GM03348 (cell line): Measurements from ENCODE around the gene JHY.

Experiments
- DNase-seq: peaks from one replicate; pipeline ENCODE4 v3.0.0; 2012; ENCODE audit warnings: low spot score

Gene JHY

GRCh38 chr11:122872046-122872445 lies 10.5 kb upstream of the JHY start:
- DNase-seq, result no peak

DNA sequence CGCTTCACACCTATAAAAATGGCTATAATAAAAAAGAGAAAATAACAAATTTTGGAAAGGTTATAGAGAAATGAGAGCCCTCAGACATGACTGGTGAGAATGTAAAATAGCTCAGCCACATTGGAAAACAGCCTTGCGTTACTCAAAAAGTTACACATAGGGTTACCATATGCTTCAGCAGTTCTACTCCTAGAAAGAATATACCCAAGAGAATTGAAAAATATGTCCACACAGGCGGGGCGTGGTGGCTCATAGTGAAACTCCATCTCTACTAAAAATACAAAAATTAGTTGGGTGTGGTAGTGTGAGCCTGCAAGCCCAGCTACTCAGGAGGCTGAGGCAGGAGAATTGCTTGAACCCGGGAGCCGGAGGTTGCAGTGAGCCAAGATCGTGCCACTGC lies 7.6 kb upstream of the JHY start:
- DNase-seq, result no peak

GRCh38 chr11:122877732-122878131 lies 4.8 kb upstream of the JHY start:
- no peak for DNase-seq

GRCh38 chr11:122879785-122880184 lies 2.8 kb upstream of the JHY start:
- DNase-seq, result no peak

DNA sequence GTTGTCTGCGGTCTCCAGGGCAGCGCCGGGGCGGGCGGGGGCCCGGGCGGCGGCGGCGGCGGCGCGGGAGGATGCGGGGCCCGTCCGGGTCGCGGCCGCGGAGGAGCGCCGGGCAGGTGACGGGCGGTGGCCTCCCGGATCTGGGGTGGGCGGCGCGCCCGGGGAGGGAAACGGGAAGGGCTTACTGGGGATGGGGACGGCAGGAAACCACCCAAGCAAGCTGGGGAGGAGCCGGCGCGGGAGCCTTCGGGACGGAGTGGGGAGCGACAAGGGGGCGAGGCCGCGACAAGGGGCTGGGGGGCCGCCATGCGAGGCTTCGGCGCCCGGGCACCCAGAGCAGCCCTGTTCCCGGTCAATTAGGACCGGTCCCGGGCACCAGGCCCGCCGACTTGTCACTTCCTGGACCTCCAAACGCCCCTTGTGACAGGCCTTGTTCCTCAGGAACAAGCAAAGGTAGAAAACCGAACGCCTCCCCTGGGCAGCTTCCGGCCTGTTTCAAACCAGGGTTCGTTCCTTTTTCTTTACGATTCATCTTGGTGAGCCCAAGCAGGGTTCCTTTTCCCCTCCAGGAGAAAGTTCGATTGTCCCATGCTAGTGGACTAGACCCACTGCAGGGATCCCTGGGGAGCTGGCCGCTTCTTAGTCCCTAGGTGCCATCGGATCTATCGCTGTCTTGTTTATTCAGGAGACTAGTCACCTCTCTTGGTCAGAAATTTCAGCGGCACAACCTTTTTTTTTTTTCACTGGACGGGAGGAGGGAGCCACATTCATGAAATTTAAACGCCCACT lies 492 bp downstream of the JHY start:
- no peak for DNase-seq

DNA sequence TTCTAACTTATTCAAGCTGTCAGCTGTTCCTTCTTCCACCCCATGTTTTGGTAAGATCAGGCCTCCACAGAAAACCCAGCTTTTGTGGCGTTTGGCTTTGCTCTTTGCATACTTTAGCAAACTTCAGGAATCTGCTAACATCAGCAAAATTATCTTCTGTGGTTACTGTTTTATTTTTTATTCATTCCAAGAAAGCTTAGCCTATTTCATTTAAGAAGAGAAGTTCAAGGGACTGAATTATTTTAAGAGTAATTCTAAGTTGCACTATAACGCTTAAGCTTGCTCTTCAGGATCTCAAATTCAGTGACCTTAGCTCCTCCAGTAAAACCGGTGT lies 1.1 kb downstream of the JHY start:
- DNase-seq, result peak; percentile 83

GRCh38 chr11:122888162-122888561 lies 5.6 kb downstream of the JHY start:
- no peak for DNase-seq

- no peak for DNase-seq
Measured at GRCh38 chr11:122893131-122893530, 10.6 kb downstream of the JHY start.

GRCh38 chr11:122895563-122895962 lies 13.0 kb downstream of the JHY start:
- DNase-seq, result no peak

DNA sequence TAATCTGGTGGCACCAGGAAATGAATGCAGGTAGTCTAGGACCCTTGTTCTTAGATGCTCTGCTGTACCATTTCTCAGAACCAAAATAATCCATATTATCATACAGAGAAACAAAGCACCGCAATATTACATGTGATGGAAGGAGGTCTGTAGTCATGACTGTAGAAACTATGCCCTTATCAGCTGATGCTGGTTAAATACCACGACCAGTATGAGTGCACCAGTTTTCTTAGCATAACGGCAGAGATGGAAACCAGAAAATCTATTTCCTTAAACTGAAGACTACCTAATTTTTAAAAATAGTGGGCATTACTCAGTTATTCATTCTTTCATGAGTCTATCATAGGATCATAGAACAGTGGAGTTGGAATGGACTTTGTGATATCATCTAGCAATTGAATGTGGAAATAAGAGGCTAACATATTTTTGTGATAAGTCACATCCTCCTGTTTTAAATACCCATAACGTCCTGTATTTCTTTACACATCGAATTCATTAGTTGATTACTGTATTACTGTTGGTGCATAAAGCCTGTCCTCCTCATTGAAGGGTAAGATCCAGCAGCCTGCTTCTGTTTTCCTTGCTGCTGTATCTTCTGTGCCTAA lies 15.1 kb downstream of the JHY start:
- peak; percentile 57 for DNase-seq

- no peak for DNase-seq
Measured at GRCh38 chr11:122898799-122899198, 16.2 kb downstream of the JHY start.

DNA sequence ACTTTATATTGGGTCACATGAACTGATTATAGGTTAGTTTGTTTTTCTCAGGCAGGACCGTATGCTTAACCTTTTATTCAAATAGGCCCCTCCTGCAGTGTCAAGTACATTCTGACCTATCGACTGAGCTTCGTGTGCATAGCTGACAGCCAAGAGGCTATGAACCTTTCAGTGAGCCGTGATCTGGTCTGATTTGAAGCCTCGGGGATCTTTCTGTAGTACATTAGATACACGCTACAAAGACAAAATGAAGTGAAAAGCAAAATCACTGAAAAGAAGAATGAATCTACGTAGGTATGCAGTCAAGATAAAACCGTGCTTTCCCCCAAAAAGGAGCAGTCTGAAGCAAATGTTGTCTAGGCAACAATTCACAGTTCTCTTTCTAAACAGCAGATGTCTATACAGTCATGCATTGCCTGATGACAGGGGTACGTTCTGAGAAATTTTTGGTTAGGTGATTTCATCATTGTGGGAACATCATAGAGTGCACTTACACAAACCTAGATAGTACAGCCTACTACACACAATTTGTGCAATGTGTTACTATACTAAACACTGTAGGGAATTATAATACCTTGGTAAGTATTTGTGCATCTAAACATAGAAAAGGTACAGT lies 18.1 kb downstream of the JHY start:
- no peak for DNase-seq

DNA sequence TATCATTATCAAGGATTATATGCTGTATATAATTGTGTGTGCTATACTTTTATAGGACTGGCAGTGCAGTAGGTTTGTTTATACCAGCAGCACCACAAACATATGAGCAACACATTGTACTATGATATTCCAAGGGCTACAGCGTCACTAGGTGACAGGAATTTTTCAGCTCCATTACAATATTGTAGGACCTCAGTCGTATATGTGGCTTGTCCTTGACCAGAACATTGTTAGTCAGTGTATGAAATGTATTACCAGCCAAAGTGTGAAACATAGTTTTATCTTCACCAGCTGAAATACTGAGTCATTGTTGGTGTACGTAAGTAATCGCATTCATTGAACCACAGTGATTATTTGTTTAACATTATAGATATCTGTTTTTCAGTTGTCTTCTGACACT lies 20.4 kb downstream of the JHY start:
- no peak for DNase-seq

- peak; percentile 44 for DNase-seq
Measured at GRCh38 chr11:122910775-122911174, 28.2 kb downstream of the JHY start.

- DNase-seq, result peak; percentile 6
Measured at GRCh38 chr11:122917311-122917710, 34.8 kb downstream of the JHY start.

- DNase-seq, result no peak
Measured at GRCh38 chr11:122918734-122919133, 36.2 kb downstream of the JHY start.

- DNase-seq, result no peak
Measured at GRCh38 chr11:122920579-122920978, 38.0 kb downstream of the JHY start.

DNA sequence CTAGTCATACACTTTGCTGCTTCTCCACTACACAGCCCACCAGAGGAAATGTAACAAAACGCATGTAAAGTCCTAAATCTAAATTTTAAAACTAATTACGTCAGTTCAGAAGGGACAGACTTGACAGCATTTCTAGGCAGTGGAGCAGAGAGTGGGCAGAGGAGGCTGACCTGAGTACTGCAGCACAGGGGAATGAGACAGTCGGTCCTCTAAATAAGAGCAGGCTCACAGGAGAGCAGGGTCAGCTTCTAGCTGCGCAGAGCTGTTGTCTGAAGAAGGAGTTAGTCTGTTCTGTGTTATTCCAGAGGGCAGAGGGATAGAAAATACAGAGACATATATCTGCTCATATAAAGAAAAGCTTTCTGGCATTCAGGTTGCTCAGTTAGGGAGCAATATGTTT lies 40.3 kb downstream of the JHY start:
- DNase-seq, result no peak

GRCh38 chr11:122923302-122923701 lies 40.7 kb downstream of the JHY start:
- peak; percentile 13 for DNase-seq

- DNase-seq, result no peak
Measured at GRCh38 chr11:122931510-122931909, 49.0 kb downstream of the JHY start.

DNA sequence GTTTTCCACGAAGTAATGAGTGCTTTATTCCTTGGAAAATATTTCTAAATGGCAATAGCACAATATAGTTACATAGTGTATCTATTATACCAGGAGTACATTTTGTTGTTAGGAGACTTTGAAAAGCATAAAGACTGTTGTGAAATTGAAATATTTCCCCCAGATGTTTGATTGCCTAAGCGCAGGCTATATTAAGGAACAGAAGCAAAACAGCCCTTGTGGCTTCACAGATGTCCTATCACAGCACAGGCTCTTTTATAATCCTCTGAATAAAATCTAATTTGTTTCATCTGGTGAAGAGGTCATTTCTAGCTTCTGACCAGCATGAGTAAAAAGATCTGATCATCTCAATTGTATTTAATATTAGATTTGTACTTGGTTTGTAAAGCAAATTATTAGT lies 50.9 kb downstream of the JHY start:
- peak; percentile 73 for DNase-seq

DNA sequence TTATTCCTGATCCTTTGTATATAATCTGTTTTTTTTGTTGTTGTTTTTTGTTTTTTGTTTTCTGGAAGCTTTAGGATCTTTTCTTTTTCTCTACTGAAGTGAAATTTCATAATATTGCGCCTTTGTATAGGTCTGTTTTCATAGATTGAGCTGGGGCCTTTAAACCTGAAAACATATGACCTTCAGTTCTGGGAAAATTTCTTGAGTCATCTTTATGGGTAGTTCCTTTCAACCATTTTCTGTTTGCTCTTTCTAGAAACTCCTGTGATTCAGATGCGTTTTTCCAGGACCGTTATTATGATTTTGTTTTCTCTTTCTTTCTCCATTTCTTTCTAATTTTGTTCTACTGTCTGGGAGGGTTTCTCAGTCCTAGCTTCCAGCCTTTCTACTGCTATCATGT lies 55.4 kb downstream of the JHY start:
- no peak for DNase-seq

DNA sequence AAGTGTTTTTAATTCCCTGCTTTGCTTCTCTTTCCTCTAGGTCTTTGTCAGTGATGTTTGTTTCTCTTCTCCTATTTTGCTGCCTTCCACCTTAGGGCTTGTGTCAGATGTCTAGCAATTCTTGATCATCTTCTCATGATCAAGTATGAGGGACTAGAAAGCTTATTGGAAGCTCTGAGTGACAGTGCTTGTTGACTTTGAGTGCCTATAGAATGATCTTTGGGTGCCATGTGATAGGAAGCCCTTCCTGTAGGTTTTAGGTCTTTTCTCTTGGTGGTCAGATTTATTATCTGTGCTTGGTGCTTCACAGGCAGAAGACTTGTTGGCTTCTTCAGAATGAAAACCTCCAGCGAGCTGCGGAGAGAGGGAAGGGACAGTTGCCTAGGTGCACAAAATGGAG lies 56.0 kb downstream of the JHY start:
- no peak for DNase-seq

- no peak for DNase-seq
Measured at GRCh38 chr11:122951211-122951610, 68.7 kb downstream of the JHY start.
